Activated naive CD4-positive, alpha-beta T cell treated with Interleukin-2 at 50 U/mL for 16 hours (primary cell): ENCODE results near the gene MANBA.

ENCODE experiments used
- DNase-seq: peaks from one replicate; pipeline ENCODE4 v3.0.0-alpha.2; 2020

Gene MANBA

GRCh38 chr4:102586002-102586643 lies 174.6 kb downstream of the MANBA start:
- DNase-seq = no peak

GRCh38 chr4:102585329-102585728 lies 175.4 kb downstream of the MANBA start:
- peak; percentile 27 for DNase-seq

DNA sequence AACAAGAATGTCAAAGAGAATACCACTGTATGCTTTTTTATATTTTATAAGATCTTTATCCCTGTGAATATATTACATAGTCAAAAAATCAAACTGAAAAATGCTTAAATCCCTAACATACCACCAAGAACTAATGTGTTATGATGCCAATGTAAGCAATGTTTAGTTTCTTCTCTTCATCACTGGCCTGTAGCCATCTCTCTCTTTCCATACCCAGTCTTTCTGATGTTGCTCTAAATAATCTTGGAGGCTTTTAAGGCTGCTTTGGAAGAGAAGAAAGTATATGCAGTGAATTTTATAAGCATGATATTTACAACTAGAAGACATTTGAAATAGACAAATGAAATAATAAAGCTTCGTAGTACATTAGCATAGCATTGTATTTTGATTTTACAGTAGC lies 176.7 kb downstream of the MANBA start:
- no peak for DNase-seq
